NT2/D1 (cell line): ENCODE results near the gene ACSF2.

ENCODE experiments used
- SUZ12 ChIP-seq: IDR thresholded peaks from 2 replicates; pipeline ENCODE4 v1.6.1; 2011; ENCODE audit not compliant: insufficient read length, insufficient read depth; ENCODE audit errors: extremely low read depth
- YY1 ChIP-seq: IDR thresholded peaks from 2 replicates; pipeline ENCODE4 v1.6.1; 2011; ENCODE audit not compliant: insufficient read length, insufficient read depth
- ZNF274 ChIP-seq: IDR thresholded peaks from 2 replicates; pipeline ENCODE4 v1.6.1; 2011; ENCODE audit warnings: mild to moderate bottlenecking, low read depth, low read length

DNA sequence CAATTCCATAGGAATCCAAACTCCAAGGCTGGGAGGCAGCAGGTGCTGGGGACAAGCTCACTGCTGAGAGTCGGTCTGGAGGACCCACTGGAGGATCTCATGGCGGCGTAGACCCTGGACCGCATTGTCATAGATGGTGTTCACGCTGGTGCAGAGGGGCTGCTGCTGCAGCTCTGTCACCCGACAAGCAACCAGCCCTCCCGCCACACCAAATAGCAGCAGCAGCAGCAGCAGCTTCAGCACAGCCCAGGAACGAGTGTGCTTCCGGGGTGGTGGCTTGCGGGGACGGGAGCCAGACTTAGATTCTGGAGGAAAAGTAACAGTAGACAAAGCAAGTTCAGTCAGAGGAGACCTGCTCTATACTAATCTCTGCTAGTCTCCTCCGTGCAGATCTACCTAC, 43.1 kb upstream of the ACSF2 start:
- TF ChIP-seq YY1 (no peak), ZNF274 (no peak), SUZ12 (no peak)
